Adrenal gland (tissue), 5 donors: ENCODE results near the gene OR10H2.

Experiments used
- POLR2A ChIP-seq, 2 donors: fragments of 450-650 bp; IDR thresholded peaks; one replicate each; pipeline ENCODE4 v1.6.1; 2017; ENCODE audit warnings: antibody characterized with exemption in 2 of 2, mild to moderate bottlenecking in 2 of 2, moderate library complexity in 1 of 2
- TF ChIP-seq, protein P1 (sequence below), 6 experiments: fragments of 450-650 bp in 4 of 6; fragments of 200-600 bp in 2 of 6; sonication (generic) in 1 of 6; IDR thresholded peaks; 1 replicate in 5 of 6; 2 replicates in 1 of 6; pipeline versions ENCODE4 v1.5.1 to v1.8.0; 2016 to 2021; ENCODE audit warnings: antibody characterized with exemption in 6 of 6, mild to moderate bottlenecking in 2 of 6, moderate library complexity in 1 of 6
- donor health status: DM: no; HTN: no; CAD: no.

DNA sequence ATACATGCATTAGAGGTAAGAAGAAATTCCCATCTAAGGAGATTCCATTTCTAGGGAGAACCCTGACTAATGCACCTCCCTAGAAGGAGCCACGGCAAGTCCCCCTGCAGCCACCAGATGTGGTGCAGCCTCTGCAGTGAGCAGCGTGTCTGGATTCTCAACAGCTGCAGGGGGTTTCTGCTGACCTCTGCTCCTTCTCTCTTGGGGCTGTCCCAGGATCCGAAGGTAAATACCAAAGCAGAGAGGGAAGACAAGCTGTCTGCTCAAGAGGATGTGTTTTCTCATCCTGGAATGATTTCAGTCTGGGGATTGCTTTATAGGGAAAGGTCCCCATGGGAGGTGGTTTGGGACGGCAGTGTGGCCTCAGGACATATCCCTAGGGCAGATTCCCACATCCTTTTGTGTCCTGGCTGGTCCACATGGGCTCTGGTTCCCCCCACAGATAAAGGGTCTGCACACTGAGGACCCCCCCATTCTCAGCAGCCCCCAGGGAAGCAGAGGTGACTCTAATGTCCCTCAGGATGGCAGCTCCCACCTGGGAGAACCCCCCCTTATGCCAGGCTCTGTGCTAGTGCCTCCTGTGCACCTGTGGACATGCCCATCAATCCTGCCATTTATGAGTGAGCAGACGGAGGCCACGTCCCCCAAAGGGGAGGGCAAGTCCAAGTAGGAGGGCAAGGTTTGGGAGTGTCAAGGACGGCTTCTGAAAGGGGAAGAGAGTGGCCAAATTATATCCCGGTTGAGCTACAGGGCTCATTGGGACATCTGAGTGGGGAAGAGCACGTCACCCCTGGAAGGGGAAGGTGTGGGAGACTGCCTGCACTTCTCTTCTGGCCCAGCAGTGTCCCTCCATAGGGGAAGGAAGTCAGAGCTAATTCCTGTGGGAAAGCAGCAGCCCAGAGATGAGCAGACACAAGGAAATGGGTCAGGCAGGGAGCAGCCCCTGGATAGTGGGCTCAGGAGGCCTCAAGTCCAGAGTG is 49.5 kb downstream of the OR10H2 start:
- TF ChIP-seq, protein P1, sequence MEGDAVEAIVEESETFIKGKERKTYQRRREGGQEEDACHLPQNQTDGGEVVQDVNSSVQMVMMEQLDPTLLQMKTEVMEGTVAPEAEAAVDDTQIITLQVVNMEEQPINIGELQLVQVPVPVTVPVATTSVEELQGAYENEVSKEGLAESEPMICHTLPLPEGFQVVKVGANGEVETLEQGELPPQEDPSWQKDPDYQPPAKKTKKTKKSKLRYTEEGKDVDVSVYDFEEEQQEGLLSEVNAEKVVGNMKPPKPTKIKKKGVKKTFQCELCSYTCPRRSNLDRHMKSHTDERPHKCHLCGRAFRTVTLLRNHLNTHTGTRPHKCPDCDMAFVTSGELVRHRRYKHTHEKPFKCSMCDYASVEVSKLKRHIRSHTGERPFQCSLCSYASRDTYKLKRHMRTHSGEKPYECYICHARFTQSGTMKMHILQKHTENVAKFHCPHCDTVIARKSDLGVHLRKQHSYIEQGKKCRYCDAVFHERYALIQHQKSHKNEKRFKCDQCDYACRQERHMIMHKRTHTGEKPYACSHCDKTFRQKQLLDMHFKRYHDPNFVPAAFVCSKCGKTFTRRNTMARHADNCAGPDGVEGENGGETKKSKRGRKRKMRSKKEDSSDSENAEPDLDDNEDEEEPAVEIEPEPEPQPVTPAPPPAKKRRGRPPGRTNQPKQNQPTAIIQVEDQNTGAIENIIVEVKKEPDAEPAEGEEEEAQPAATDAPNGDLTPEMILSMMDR (IDR thresholded peaks at IDR 0.05), result no peak
- TF ChIP-seq POLR2A (IDR thresholded peaks at IDR 0.05), result no peak
